ENCODE data around the gene SLC9A8.

SLC9A8 gene

GRCh38 chr20:49882171-49882970 is 69.7 kb downstream of the SLC9A8 start:
- H3K9me3 Mint-ChIP-seq: no peaks in the 10 kb centered on the region
- no peaks in the 10 kb centered on the region for H3K27me3 Mint-ChIP-seq
- H3K27ac Mint-ChIP-seq: no peak overlapping the region
- no peaks in the 10 kb centered on the region for H3K4me1 Mint-ChIP-seq (ENCODE audit: low read depth)
- H3K4me3 Mint-ChIP-seq: no peak overlapping the region
- peaks cover 25% of the 10 kb centered on the region for H3K36me3 Mint-ChIP-seq (ENCODE audit: low read depth)

- no peak overlapping the region for H3K4me3 Mint-ChIP-seq
- H3K9me3 Mint-ChIP-seq: no peaks in the 10 kb centered on the region
- H3K27ac Mint-ChIP-seq: peak overlapping the region; percentile 11
- H3K36me3 Mint-ChIP-seq (ENCODE audit: low read depth): peaks cover 21% of the 10 kb centered on the region
- H3K27me3 Mint-ChIP-seq: no peaks in the 10 kb centered on the region
- H3K4me1 Mint-ChIP-seq (ENCODE audit: low read depth): peaks cover under 1% of the 10 kb centered on the region
Measured at GRCh38 chr20:49883246-49883802, 70.7 kb downstream of the SLC9A8 start.

DNA sequence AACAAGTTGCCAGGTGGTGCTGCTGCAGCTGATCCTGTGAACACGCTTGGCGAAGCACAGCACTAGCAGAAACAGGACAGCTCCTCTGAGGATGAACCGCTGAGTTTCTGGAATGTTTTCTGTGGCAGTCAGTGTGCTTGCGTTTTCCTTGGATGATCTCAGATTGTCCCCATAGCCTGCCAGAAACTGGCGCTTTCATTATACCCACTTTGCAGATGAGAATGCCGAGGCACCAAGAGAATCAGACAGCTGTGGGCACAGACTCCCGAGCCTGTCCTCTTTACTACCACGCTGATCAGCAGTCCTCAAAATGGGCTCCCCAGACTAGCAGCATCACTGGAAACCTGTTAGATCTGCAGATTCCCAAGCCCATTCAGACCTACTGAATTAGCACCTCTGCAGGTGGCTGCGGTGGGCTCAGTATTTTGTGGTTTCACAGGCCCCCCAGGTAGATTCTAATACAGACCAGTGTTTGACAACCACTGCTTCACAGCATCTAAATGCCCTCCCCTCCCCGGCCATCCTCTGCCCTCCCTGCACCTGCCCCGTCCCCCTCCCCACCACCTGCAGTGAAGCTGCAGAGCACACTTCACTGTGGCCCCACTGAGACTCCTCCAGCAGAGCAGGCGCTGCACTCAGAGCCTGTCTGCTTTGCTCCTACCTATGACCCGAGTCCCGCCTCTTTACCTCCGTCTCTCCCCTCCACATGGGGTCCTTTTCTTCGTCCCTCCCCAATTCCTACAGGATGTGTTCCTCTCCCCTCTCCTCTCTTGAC is 73.1 kb downstream of the SLC9A8 start:
- H3K27ac Mint-ChIP-seq: no peak overlapping the region
- no peak overlapping the region for H3K4me3 Mint-ChIP-seq
- H3K36me3 Mint-ChIP-seq (ENCODE audit: low read depth): peaks cover 26% of the 10 kb centered on the region
- no peaks in the 10 kb centered on the region for H3K9me3 Mint-ChIP-seq
- H3K4me1 Mint-ChIP-seq (ENCODE audit: low read depth): peaks cover 6% of the 10 kb centered on the region
- H3K27me3 Mint-ChIP-seq: no peaks in the 10 kb centered on the region

DNA sequence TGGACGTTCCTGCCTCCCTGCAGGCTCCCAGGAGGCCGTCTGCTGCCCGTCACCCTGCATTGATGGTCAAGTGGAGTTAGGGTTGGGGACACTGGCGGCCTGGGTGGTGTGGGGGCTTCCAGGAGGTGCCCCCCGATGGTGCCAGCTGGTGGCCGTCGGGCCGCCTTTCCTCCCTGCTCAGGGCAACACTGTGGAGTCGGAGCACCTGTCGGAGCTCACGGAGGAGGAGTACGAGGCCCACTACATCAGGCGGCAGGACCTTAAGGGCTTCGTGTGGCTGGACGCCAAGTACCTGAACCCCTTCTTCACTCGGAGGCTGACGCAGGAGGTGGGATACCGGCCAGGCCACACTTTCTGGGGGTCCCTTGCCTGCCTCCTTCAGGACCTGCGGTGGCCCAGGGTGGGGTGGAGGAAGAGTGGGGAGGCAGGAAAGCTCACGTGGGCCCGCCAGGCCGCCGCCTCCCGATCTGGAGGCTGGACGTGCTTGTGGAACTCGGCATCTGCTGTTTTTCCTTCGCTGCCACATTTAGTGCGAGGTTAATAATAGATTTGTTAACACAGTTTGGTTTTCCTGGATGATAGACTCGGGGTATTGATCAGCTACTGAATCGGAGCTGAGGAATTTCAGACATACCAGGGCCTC is 74.1 kb downstream of the SLC9A8 start:
- Mint-ChIP-seq H3K4me3 (no peak overlapping the region), H3K27ac (no peak overlapping the region), H3K36me3 (ENCODE audit: low read depth) (peaks cover 21% of the 10 kb centered on the region), H3K27me3 (no peaks in the 10 kb centered on the region), H3K4me1 (ENCODE audit: low read depth) (peaks cover 9% of the 10 kb centered on the region), H3K9me3 (no peaks in the 10 kb centered on the region)

DNA sequence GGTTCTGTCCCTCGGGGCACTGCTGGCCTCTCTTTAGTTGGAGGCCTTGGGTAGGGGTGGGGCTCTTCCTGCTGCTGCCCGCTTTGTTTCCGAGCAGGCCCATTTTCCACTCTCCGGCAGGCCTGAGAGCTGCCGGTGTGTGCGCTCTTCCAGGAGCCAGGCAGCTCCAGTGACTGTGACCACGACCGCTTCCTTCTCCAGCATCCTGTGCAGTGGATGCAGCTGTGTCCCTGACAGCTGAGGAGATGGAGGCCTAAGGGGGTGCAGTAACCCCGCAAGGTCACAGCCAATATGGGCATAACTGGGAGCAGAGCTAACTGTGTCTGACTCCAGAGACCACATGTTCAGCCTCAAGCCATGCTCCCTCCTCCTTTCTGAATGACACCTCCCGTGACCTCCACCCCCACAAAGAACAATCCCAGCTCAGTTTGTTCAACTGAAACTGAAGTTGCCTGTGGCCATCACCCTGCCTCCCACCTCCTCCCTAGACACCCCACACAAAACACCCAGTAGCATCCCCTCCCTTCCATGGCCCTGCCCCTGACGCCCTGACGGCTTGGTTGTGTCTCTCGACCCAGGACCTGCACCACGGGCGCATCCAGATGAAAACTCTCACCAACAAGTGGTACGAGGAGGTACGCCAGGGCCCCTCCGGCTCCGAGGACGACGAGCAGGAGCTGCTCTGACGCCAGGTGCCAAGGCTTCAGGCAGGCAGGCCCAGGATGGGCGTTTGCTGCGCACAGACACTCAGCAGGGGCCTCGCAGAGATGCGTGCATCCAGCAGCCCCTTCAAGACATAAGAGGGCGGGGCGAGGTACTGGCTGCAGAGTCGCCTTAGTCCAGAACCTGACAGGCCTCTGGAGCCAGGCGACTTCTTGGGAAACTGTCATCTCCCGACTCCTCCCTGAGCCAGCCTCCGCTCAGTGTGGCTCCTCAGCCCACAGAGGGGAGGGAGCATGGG is 74.9 kb downstream of the SLC9A8 start:
- peaks cover 21% of the 10 kb centered on the region for H3K36me3 Mint-ChIP-seq (ENCODE audit: low read depth)
- no peaks in the 10 kb centered on the region for H3K9me3 Mint-ChIP-seq
- no peaks in the 10 kb centered on the region for H3K27me3 Mint-ChIP-seq
- peaks cover 17% of the 10 kb centered on the region for H3K4me1 Mint-ChIP-seq (ENCODE audit: low read depth)
- H3K4me3 Mint-ChIP-seq: no peak overlapping the region
- H3K27ac Mint-ChIP-seq: peak overlapping the region; percentile 78

DNA sequence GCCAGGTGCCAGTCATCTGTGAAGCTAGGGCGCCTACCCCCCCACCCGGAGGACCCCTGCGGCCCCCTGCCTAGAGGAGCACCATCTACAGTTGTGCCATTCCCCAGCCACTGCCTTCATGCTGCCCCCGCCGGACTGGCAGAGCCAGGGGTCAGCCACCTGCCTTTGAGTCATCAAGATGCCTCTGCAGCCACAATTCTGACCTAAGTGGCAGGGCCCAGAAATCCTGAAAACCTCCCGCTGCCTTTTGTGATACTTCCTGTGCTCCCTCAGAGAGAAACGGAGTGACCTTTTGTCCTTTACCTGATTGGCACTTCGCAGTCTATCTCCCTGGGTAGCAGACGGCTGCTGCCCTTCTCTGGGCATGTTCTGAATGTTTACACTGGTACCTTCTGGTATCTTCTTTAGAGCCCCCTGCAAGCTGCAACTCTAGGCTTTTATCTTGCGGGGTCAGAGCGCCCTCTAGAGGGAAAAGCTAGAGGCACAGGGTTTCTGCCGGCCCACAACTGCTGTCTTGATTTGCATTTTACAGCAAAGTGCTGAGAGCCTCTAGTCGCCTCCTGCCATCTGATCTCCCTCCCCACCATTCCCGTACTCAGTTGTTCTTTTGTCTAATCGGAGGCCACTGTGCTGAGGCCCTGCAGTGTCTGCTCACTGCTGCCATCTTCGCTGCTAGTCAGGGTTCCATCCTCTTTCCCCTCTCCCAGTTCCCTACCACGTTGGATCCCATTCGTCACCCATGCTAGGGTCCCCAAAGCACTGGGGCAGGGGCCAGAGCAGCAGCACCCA is 75.8 kb downstream of the SLC9A8 start:
- H3K9me3 Mint-ChIP-seq: no peaks in the 10 kb centered on the region
- H3K36me3 Mint-ChIP-seq (ENCODE audit: low read depth): peaks cover 21% of the 10 kb centered on the region
- H3K4me1 Mint-ChIP-seq (ENCODE audit: low read depth): peaks cover 26% of the 10 kb centered on the region
- no peak overlapping the region for H3K4me3 Mint-ChIP-seq
- H3K27ac Mint-ChIP-seq: peak overlapping the region; percentile 37
- H3K27me3 Mint-ChIP-seq: no peaks in the 10 kb centered on the region

DNA sequence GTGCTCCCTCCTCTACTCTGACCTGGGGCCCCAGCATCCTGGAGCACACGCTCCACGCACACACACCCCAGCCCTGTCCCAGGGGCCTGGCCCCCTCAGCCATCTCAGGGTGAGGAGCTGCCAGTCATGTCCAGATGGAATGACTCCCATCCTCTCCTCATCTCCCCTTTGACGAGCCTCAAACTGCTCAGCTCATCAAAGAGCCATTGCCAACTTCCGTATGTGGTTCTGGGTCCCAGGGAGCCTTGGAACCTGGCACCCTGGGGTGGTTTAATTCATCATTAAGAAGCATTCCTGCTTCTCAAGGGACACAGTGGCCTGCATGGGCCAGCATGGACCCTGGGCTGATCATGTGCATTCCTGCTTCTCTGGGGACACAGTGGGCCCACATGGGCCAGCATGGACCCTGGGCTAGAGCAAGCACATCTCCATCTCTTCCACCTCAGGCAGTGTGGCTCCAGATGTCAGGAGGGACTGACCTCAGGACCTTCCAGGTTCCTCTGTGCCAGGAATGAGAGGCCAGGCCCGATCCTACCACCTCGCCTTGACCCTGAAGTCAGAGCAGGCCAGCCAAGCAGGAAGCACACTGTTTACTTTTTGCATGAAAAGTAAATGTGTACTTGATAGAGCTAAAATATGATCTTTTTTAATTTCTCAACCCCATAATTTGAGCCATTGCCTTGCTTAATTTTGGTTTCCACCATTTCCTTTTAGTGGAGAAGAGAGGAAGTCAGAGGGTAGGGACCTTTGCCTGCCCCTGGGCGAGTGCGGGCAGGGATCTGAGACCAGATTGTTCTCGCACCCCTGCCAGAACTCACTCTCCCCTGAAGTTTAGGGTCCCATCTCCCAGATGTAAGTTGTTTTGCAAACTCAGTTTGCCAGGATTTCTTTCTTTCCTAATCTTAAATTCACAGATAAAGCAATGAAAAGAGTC is 76.6 kb downstream of the SLC9A8 start:
- Mint-ChIP-seq H3K36me3 (ENCODE audit: low read depth) (peaks cover 21% of the 10 kb centered on the region), H3K9me3 (no peaks in the 10 kb centered on the region), H3K4me3 (no peak overlapping the region), H3K27me3 (no peaks in the 10 kb centered on the region), H3K4me1 (ENCODE audit: low read depth) (peaks cover 34% of the 10 kb centered on the region), H3K27ac (peak overlapping the region; percentile 50)

GRCh38 chr20:49889935-49890333 is 77.3 kb downstream of the SLC9A8 start:
- H3K4me1 Mint-ChIP-seq (ENCODE audit: low read depth): peaks cover 39% of the 10 kb centered on the region
- H3K4me3 Mint-ChIP-seq: no peak overlapping the region
- H3K27me3 Mint-ChIP-seq: no peaks in the 10 kb centered on the region
- no peaks in the 10 kb centered on the region for H3K9me3 Mint-ChIP-seq
- H3K36me3 Mint-ChIP-seq (ENCODE audit: low read depth): peaks cover 21% of the 10 kb centered on the region
- no peak overlapping the region for H3K27ac Mint-ChIP-seq

DNA sequence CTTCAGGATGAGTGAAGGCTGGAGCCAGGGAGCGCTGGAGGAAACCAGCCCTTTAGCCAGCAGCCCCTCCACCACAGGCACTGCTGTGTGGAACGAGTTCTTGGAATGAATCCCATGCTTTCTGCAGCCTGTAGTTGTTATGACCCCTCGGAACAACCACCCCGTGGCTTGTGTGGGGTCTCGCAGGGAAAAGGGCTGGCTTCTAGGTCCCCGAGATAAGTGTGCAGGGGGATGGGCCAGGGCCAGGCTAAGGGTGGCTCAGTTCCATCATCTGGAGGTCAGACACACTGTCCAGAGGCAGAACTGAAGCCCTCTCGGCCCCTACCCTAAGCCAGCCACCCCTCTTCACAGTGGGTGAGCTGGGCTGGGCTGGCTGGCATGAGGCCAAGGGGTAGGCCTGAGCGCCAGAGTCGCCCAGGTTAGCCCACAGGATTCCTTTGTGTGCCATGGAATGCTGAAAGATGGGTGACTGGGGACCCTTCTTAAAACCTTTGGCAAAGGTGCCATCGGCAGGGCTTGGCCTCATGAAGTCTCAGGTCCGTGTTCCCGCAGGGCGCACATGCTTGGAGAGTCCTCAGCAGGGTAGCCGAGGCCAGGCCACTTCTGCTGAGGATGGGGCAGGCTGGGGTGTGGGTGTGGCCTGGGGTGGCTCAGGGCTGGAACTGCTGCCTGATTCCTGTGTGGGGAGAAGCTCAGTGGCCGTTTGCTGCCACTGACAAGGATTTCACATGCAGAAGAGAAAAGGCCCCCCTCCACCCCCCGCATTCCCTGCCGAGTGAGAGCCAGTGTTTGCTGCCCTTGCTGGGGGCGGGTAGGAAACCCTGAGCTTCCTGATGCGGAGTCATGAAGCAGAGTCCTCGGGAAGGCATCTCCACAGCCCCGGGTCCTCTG is 78.1 kb downstream of the SLC9A8 start:
- Mint-ChIP-seq H3K4me3 (no peak overlapping the region), H3K4me1 (ENCODE audit: low read depth) (peaks cover 41% of the 10 kb centered on the region), H3K27ac (peak overlapping the region; percentile 40), H3K9me3 (no peaks in the 10 kb centered on the region), H3K27me3 (no peaks in the 10 kb centered on the region), H3K36me3 (ENCODE audit: low read depth) (peaks cover 21% of the 10 kb centered on the region)

GRCh38 chr20:49891476-49892110 is 79.0 kb downstream of the SLC9A8 start:
- Mint-ChIP-seq H3K36me3 (ENCODE audit: low read depth) (peaks cover 21% of the 10 kb centered on the region), H3K27me3 (no peaks in the 10 kb centered on the region), H3K27ac (peak overlapping the region; percentile 40), H3K4me3 (no peak overlapping the region), H3K4me1 (ENCODE audit: low read depth) (peaks cover 41% of the 10 kb centered on the region), H3K9me3 (no peaks in the 10 kb centered on the region)

DNA sequence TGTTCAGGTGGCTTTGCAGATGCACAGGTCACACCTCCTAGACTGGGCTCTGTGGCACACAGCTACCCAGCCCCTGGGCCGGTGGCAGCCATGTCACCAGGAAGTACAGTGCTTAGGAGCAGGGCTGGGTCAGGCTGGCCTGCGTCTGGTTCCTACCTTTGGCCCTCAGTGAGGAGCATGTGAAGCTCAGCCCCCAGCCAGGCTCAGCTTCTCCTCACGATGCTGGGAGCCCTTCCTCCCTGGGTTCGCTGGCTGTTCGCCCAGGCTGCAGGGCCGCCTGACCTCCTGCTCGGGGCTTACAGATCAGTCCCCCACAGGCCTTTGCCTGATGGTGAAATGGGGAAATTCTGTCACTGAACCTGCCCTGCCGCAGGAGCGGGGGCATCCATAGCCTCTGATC is 79.6 kb downstream of the SLC9A8 start:
- Mint-ChIP-seq H3K36me3 (ENCODE audit: low read depth) (peaks cover 14% of the 10 kb centered on the region), H3K27me3 (no peaks in the 10 kb centered on the region), H3K9me3 (no peaks in the 10 kb centered on the region), H3K27ac (peak overlapping the region; percentile 99), H3K4me1 (ENCODE audit: low read depth) (peaks cover 41% of the 10 kb centered on the region), H3K4me3 (peak overlapping the region; percentile 7)
